Neural crest cell (in vitro differentiated cells): ENCODE measurements around the gene PHACTR2. TPM values are rescaled to one million over a fixed set of nuclear protein-coding genes. Genes with fewer than 3 reads are reported as not detected.

Source experiments
- DNase-seq: peaks from one replicate; pipeline ENCODE4 v3.0.0; 2021; ENCODE audit warnings: low read depth, mixed read lengths, low spot score
- H3K27ac Mint-ChIP-seq: one replicate; pipeline ENCODE4 v1.8.0; 2021; ENCODE audit warnings: mild to moderate bottlenecking, mixed read lengths; ENCODE audit not compliant: unreplicated experiment
- H3K27me3 Mint-ChIP-seq: 2 replicates; pipeline ENCODE4 v1.8.0; 2021; ENCODE audit warnings: low read depth, mild to moderate bottlenecking, mixed read lengths
- H3K36me3 Mint-ChIP-seq: 2 replicates; pipeline ENCODE4 v1.8.0; 2021; ENCODE audit warnings: low read depth, mild to moderate bottlenecking, mixed read lengths
- H3K4me1 Mint-ChIP-seq: 2 replicates; pipeline ENCODE4 v1.8.0; 2021; ENCODE audit warnings: mixed read lengths
- H3K4me3 Mint-ChIP-seq: one replicate; pipeline ENCODE4 v1.8.0; 2021; ENCODE audit warnings: mild to moderate bottlenecking, mixed read lengths
- H3K9me3 Mint-ChIP-seq: 2 replicates; pipeline ENCODE4 v1.8.0; 2021; ENCODE audit warnings: mixed read lengths
- CTCF ChIP-seq: fragments of 200-600 bp; sonication (generic); conservative IDR thresholded peaks from 2 replicates; pipeline ENCODE4 v1.5.0; 2021; ENCODE audit warnings: antibody characterized with exemption, mild to moderate bottlenecking
- total RNA-seq: library from RNA; stranded (reverse); gene quantifications from 2 replicates; pipeline ENCODE4 v1.2.1, GENCODE V29; 2021

Gene PHACTR2
- total RNA-seq, 1 donor from 2014 or later = 15.1 TPM

DNA sequence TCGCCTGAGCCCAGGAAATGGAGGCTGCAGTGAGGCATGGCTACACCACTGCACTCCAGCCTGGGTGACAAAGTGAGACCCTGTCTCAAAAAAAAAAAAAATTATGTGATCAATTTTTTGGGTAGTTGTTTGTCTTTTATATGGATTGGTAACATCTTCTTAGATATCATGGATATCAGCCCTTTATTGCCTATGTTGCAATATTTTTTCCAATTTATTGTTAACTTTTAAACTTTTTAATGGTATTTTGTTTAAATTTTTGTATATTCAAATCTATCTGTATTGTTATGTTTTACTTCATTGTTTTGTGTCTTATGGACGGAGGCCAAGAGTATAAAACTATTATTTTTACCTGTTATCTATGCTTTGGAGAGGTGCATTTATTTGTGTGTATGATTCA lies 133.0 kb downstream of the PHACTR2 start:
- Mint-ChIP-seq H3K9me3 (peaks cover 3% of the 10 kb centered on the region), H3K27me3 (no peaks in the 10 kb centered on the region), H3K4me3 (no peak overlapping the region), H3K4me1 (peaks cover 2% of the 10 kb centered on the region), H3K36me3 (peaks cover 7% of the 10 kb centered on the region), H3K27ac (no peak overlapping the region)
- DNase-seq = no peak
- TF ChIP-seq CTCF = no peak

DNA sequence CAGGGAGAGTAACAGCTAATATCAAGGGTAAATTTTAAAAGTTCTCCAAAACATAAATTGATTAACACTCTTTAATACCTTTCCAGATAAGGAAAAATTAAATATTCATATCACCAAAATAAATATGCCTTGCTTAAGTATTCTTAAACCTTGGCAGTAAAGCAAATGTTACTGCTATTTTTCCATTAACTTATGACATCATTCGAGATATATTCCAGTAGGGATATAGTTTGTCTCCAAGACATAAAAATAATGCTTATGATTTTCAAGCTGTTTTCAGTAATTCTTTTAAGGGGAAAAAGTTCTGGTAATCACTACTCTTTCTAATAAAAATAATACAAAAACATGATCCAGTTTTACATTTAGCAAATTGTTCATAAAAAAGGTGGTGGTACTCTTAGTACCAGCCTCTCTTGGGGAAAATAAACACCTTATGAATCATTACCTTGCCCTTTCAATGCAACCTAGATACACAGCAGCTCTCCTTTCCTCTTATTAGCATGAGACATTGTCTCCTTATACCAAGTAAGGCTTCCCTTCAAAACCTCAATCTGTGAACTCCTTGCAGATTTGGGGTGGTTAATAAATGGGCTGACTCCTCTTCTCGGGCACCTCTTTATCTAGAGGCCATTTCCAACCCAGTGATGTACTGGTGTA lies 133.9 kb downstream of the PHACTR2 start:
- no peaks in the 10 kb centered on the region for H3K27me3 Mint-ChIP-seq

DNA sequence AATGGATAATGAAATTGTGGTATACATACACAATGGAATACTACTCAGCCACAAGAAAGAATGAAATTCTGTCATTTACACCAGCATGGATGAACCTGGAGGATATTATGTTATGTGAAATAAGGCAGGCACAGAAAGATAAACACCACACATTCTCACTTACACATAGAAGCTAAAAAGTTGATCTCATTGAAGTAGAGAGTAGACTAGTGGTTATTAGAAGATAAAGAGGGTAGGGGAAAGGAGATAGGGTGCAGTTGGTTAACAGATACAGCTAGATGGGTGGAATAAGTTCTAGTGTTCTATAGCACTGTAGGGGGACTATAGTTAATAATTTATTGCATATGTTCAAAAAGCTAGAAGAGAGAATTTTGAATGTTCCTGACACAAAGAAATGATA lies 139.9 kb downstream of the PHACTR2 start:
- no peak for TF ChIP-seq CTCF
- Mint-ChIP-seq H3K27ac (peak overlapping the region; percentile 16), H3K4me1 (peaks cover 15% of the 10 kb centered on the region), H3K27me3 (no peaks in the 10 kb centered on the region), H3K9me3 (peaks cover 3% of the 10 kb centered on the region), H3K4me3 (no peak overlapping the region), H3K36me3 (no peaks in the 10 kb centered on the region)
- DNase-seq = no peak

More for the DNA sequence above, 133.9 kb downstream of the PHACTR2 start:
- DNase-seq = no peak
- Mint-ChIP-seq H3K36me3 (peaks cover 7% of the 10 kb centered on the region), H3K9me3 (peaks cover 3% of the 10 kb centered on the region), H3K4me1 (peaks cover 9% of the 10 kb centered on the region), H3K27ac (no peak overlapping the region), H3K4me3 (no peak overlapping the region)
- TF ChIP-seq CTCF = no peak

GRCh38 chr6:143821359-143821758 lies 143.6 kb downstream of the PHACTR2 start:
- H3K27ac Mint-ChIP-seq = no peak overlapping the region
- H3K4me3 Mint-ChIP-seq = no peak overlapping the region
- H3K4me1 Mint-ChIP-seq = peaks cover 9% of the 10 kb centered on the region
- no peak for DNase-seq
- no peaks in the 10 kb centered on the region for H3K27me3 Mint-ChIP-seq
- H3K9me3 Mint-ChIP-seq = no peaks in the 10 kb centered on the region
- no peaks in the 10 kb centered on the region for H3K36me3 Mint-ChIP-seq
- TF ChIP-seq CTCF = no peak

GRCh38 chr6:143822584-143823024 lies 144.8 kb downstream of the PHACTR2 start:
- no peaks in the 10 kb centered on the region for H3K9me3 Mint-ChIP-seq
- TF ChIP-seq CTCF = no peak
- no peaks in the 10 kb centered on the region for H3K4me1 Mint-ChIP-seq
- no peaks in the 10 kb centered on the region for H3K36me3 Mint-ChIP-seq
- H3K27me3 Mint-ChIP-seq = no peaks in the 10 kb centered on the region
- no peak overlapping the region for H3K27ac Mint-ChIP-seq
- no peak overlapping the region for H3K4me3 Mint-ChIP-seq
- no peak for DNase-seq
